Measurements from ENCODE around the gene GAL3ST2.

GRCh38 chr2:241751152-241751551 lies 25.5 kb upstream of the GAL3ST2 start:
- TF ChIP-seq POLR2A (IDR thresholded peaks at IDR 0.05) = no peak
- no peak for TF ChIP-seq CTCF (IDR thresholded peaks at IDR 0.05 in 4 of 5, conservative IDR thresholded peaks at IDR 0.05 in 1 of 5)

Measured in gastrocnemius medialis (tissue), 4 donors.